OCI-LY7 (cell line): Measurements from ENCODE around the gene C1orf167. TPM values are rescaled to one million over a fixed set of nuclear protein-coding genes. Genes with fewer than 3 reads are reported as not detected.

Experiments used
- BruUV-seq: library from RNA; stranded (reverse); fragments of 400-500 nt; replicated peaks from 2 replicates; lab custom pipeline; 2021; lab: Mats Ljungman, UMichigan
- CTCF ChIA-PET: fragments of 300-600 bp; sonication (Branson Sonifier 250); formaldehyde crosslinking; loops from one replicate; lab custom pipeline; 2022; ENCODE audit warnings: antibody characterized with exemption; ENCODE audit not compliant: unreplicated experiment; lab: Charles Lee
- POLR2A ChIA-PET: fragments of 300-600 bp; sonication (Branson Sonifier 250); formaldehyde crosslinking; loops from one replicate; lab custom pipeline; 2022; ENCODE audit warnings: antibody characterized with exemption; lab: Charles Lee
- DNase-seq: peaks from one replicate; pipeline ENCODE4 v3.0.0-alpha.2; 2015; ENCODE audit warnings: low spot score
- H2AFZ ChIP-seq: fragments of 200-600 bp; sonication (generic), shearing (Covaris generic); 2 replicates; pipeline ENCODE4 v1.6.1; 2014; ENCODE audit warnings: mild to moderate bottlenecking, antibody characterized with exemption, low read length, moderate library complexity
- H3K27ac ChIP-seq: fragments of 200-600 bp; sonication (generic); 2 replicates; pipeline ENCODE4 v1.5.1; 2014; ENCODE audit warnings: mixed run types, low read depth, mild to moderate bottlenecking, moderate library complexity, low read length, inconsistent platforms; ENCODE audit not compliant: poor library complexity, severe bottlenecking
- H3K36me3 ChIP-seq: fragments of 200-600 bp; sonication (generic); 2 replicates; pipeline ENCODE4 v1.6.1; 2014; ENCODE audit warnings: mild to moderate bottlenecking, antibody characterized with exemption, low read length, moderate library complexity, mixed read lengths; ENCODE audit not compliant: insufficient read depth
- H3K4me1 ChIP-seq: fragments of 200-600 bp; sonication (generic); 2 replicates; pipeline ENCODE4 v1.5.1; 2014; ENCODE audit warnings: mild to moderate bottlenecking, low read length; ENCODE audit not compliant: insufficient read depth, poor library complexity, severe bottlenecking
- H3K4me2 ChIP-seq: fragments of 200-600 bp; sonication (generic); 2 replicates; pipeline ENCODE4 v1.6.1; 2014; ENCODE audit warnings: mild to moderate bottlenecking, low read length
- H3K4me3 ChIP-seq: fragments of 200-600 bp; sonication (generic); 2 replicates; pipeline ENCODE4 v1.5.1; 2014; ENCODE audit warnings: mild to moderate bottlenecking, low read depth, low read length; ENCODE audit not compliant: poor library complexity, severe bottlenecking
- H3K79me2 ChIP-seq: fragments of 200-600 bp; sonication (generic); 2 replicates; pipeline ENCODE4 v1.6.1; 2016; ENCODE audit warnings: low read depth, mild to moderate bottlenecking, low read length, moderate library complexity, mixed read lengths; ENCODE audit not compliant: insufficient read depth
- H3K9me2 ChIP-seq: fragments of 200-600 bp; sonication (generic); 2 replicates; pipeline ENCODE4 v1.6.1; 2016; ENCODE audit warnings: mild to moderate bottlenecking, low read length, mixed read lengths; ENCODE audit not compliant: insufficient read depth
- H3K9me3 ChIP-seq: fragments of 200-600 bp; sonication (generic); 2 replicates; pipeline ENCODE4 v1.6.1; 2014; ENCODE audit warnings: mild to moderate bottlenecking, mixed run types, low read length, mixed read lengths
- H4K20me1 ChIP-seq: fragments of 200-600 bp; sonication (generic); 2 replicates; pipeline ENCODE4 v1.6.1; 2014; ENCODE audit warnings: mild to moderate bottlenecking, antibody characterized with exemption, low read length, moderate library complexity, mixed read lengths; ENCODE audit not compliant: insufficient read depth
- CTCF ChIP-seq: fragments of 200-600 bp; sonication (generic); conservative IDR thresholded peaks from 2 replicates; pipeline ENCODE4 v1.5.1; 2014; ENCODE audit warnings: mild to moderate bottlenecking, antibody characterized with exemption, low read length, moderate library complexity, mixed read lengths
- EZH2phosphoT487 ChIP-seq: fragments of 200-600 bp; sonication (generic); IDR thresholded peaks from 2 replicates; pipeline ENCODE4 v1.6.1; 2018; ENCODE audit warnings: low read depth, borderline replicate concordance, mild to moderate bottlenecking, mixed run types, antibody characterized with exemption, low read length, moderate library complexity, mixed read lengths
- intact Hi-C: fragments of 100-400 bp; cut with micrococcal nuclease; formaldehyde crosslinking; loops from one replicate; pipeline ENCODE4 v1.10.0; 2022; ENCODE audit not compliant: unreplicated experiment
- total RNA-seq, 2 experiments: library from RNA; depleted of rRNA in 1 of 2; stranded (reverse); fragments of >200 nt in 1 of 2; shearing (Covaris generic) in 1 of 2; gene quantifications; 2 replicates each; pipeline ENCODE4 v1.2.3, GENCODE V29; 2014 to 2022

Gene C1orf167
- total RNA-seq, 2 experiments from 2014 or later = 1.7 to 4.2 TPM

- Histone ChIP-seq H3K79me2 (no peaks in the 10 kb centered on the region), H3K4me3 (no peak overlapping the region), H2AFZ (no peak overlapping the region), H3K4me1 (peaks cover 23% of the 10 kb centered on the region), H3K4me2 (no peak overlapping the region), H3K27ac (no peak overlapping the region), H4K20me1 (no peaks in the 10 kb centered on the region), H3K9me2 (no peaks in the 10 kb centered on the region), H3K9me3 (no peaks in the 10 kb centered on the region), H3K36me3 (peaks cover 21% of the 10 kb centered on the region; the same call in 1 of the 2 replicates)
- intact Hi-C loops = no loop called here
- POLR2A ChIA-PET = no interaction called here
- TF ChIP-seq EZH2phosphoT487 = no peak
- no peak for TF ChIP-seq CTCF
- DNase-seq = no peak
- CTCF ChIA-PET = no interaction called here
- BruUV-seq = no TSS peak
Measured at GRCh38 chr1:11789126-11790067, 27.4 kb downstream of the C1orf167 start.

GRCh38 chr1:11790101-11790879, 28.3 kb downstream of the C1orf167 start:
- CTCF ChIA-PET = no interaction called here
- TF ChIP-seq EZH2phosphoT487 (no peak), CTCF (no peak)
- BruUV-seq = no TSS peak
- no peak overlapping the region for H3K4me2 ChIP-seq
- H3K36me3 ChIP-seq = peaks cover 30% of the 10 kb centered on the region; the same call in 1 of the 2 replicates
- intact Hi-C loops = no loop called here
- H3K9me2 ChIP-seq = no peaks in the 10 kb centered on the region
- H3K9me3 ChIP-seq = no peaks in the 10 kb centered on the region
- no peaks in the 10 kb centered on the region for H4K20me1 ChIP-seq
- H3K79me2 ChIP-seq = no peaks in the 10 kb centered on the region
- H3K27ac ChIP-seq = no peak overlapping the region
- no peak for DNase-seq
- POLR2A ChIA-PET = no interaction called here
- H3K4me1 ChIP-seq = peaks cover 14% of the 10 kb centered on the region
- H2AFZ ChIP-seq = no peak overlapping the region
- H3K4me3 ChIP-seq = no peak overlapping the region
